GM12801 (cell line): Measurements from ENCODE around the gene CROCC2.

Experiments used
- CTCF ChIP-seq: IDR thresholded peaks from one replicate; pipeline ENCODE4 v1.5.1; 2011; ENCODE audit warnings: control low read depth; ENCODE audit not compliant: insufficient read length; ENCODE audit errors: extremely low read depth

The CROCC2 gene

GRCh38 chr2:240915526-240916341 lies 9.6 kb downstream of the CROCC2 start:
- TF ChIP-seq CTCF: no peak

- TF ChIP-seq CTCF: no peak
These were observed 10.5 kb downstream of the CROCC2 start for GRCh38 chr2:240916571-240917008.

GRCh38 chr2:240917009-240917683 lies 11.0 kb downstream of the CROCC2 start:
- TF ChIP-seq CTCF: no peak

GRCh38 chr2:240917684-240918257 lies 11.6 kb downstream of the CROCC2 start:
- TF ChIP-seq CTCF: no peak

GRCh38 chr2:240918258-240919091 lies 12.3 kb downstream of the CROCC2 start:
- TF ChIP-seq CTCF: no peak

GRCh38 chr2:240919161-240919781 lies 13.1 kb downstream of the CROCC2 start:
- no peak for TF ChIP-seq CTCF
